ENCODE results near the gene ELMO1. TPM values are rescaled to one million over a fixed set of nuclear protein-coding genes. Genes with fewer than 3 reads are reported as not detected.
A peak's percentile ranks its signal among the peaks of the same experiment; 100 is the strongest.

ELMO1 gene
- total and polyA plus RNA-seq, 8 donors, result 3.0 to 20.6 (median 6.6) TPM

GRCh38 chr7:37440738-37441385 is 7.8 kb downstream of the ELMO1 start:
- Histone ChIP-seq H3K27ac (no peak overlapping the region), H3K27me3 (no peaks in the 10 kb centered on the region), H3K4me3 (no peak overlapping the region), H3K9me3 (no peaks in the 10 kb centered on the region), H3K4me1 (no peaks in the 10 kb centered on the region), H3K36me3 (no peaks in the 10 kb centered on the region)
- no peak for TF ChIP-seq CTCF (IDR thresholded peaks at IDR 0.05)
- ATAC-seq (peak in 3 of 4 donors; percentile 26 to 74 (median 59)), DNase-seq (no peak), FAIRE-seq (no peak)
- WGBS, 2 donors, result 48 to 50% methylated on average over 8 of the region's 8 CpGs
- intact Hi-C loops (cut with DNase I), result no loop called here

GRCh38 chr7:37439653-37440026 is 9.0 kb downstream of the ELMO1 start:
- 84% methylated on average over 1 of the region's 1 CpG for WGBS, 2 donors
- no peak for ATAC-seq
- H3K9me3 ChIP-seq, result no peaks in the 10 kb centered on the region
- intact Hi-C loops (cut with DNase I), result no loop called here
- no peak for DNase-seq
- FAIRE-seq, result no peak
- H3K4me1 ChIP-seq, result no peaks in the 10 kb centered on the region
- no peaks in the 10 kb centered on the region for H3K36me3 ChIP-seq
- no peak overlapping the region for H3K4me3 ChIP-seq
- no peak for TF ChIP-seq CTCF (IDR thresholded peaks at IDR 0.05)
- H3K27ac ChIP-seq, result no peak overlapping the region
- no peaks in the 10 kb centered on the region for H3K27me3 ChIP-seq

GRCh38 chr7:37438906-37439652 is 9.6 kb downstream of the ELMO1 start:
- Histone ChIP-seq H3K4me1 (no peaks in the 10 kb centered on the region), H3K9me3 (no peaks in the 10 kb centered on the region), H3K4me3 (no peak overlapping the region), H3K36me3 (no peaks in the 10 kb centered on the region), H3K27me3 (no peaks in the 10 kb centered on the region), H3K27ac (no peak overlapping the region)
- ATAC-seq, result no peak
- no peak for DNase-seq
- FAIRE-seq, result no peak
- WGBS, 2 donors, result 73 to 77% methylated on average over 4 of the region's 4 CpGs
- no peak for TF ChIP-seq CTCF (IDR thresholded peaks at IDR 0.05)
- intact Hi-C loops (cut with DNase I), result no loop called here

- no peak overlapping the region for H3K27ac ChIP-seq
- no peak for TF ChIP-seq CTCF (IDR thresholded peaks at IDR 0.05)
- 70 to 83% methylated on average over 6 of the region's 6 CpGs for WGBS, 2 donors
- FAIRE-seq (no peak), ATAC-seq (no peak), DNase-seq (no peak)
- no peaks in the 10 kb centered on the region for H3K9me3 ChIP-seq
- H3K27me3 ChIP-seq, result no peaks in the 10 kb centered on the region
- H3K36me3 ChIP-seq, result no peaks in the 10 kb centered on the region
- no peaks in the 10 kb centered on the region for H3K4me1 ChIP-seq
- intact Hi-C loops (cut with DNase I), result no loop called here
- no peak overlapping the region for H3K4me3 ChIP-seq
These were observed 13.4 kb downstream of the ELMO1 start for GRCh38 chr7:37435156-37435855.

All from pancreas (tissue), 10 donors.